Endothelial cell of umbilical vein (primary cell): ENCODE results near the gene PRPF40B. TPM values are rescaled to one million over a fixed set of nuclear protein-coding genes. Genes with fewer than 3 reads are reported as not detected.
A peak's percentile ranks its signal among the peaks of the same experiment; 100 is the strongest.

ENCODE experiments used
- BruUV-seq: library from RNA; stranded (reverse); fragments of 400-500 nt; replicated peaks from 2 replicates; lab custom pipeline; 2021; lab: Mats Ljungman, UMichigan
- CTCF ChIA-PET: fragments of 300-600, 350-600 bp; sonication (Branson Sonifier 250); formaldehyde crosslinking; loops from one replicate; lab custom pipeline; 2021; ENCODE audit warnings: antibody characterized with exemption, inconsistent platforms; lab: Charles Lee
- POLR2A ChIA-PET: fragments of 300-600, 350-600 bp; sonication (Branson Sonifier 250); formaldehyde crosslinking; loops from one replicate; lab custom pipeline; 2021; ENCODE audit warnings: antibody characterized with exemption, inconsistent platforms; lab: Charles Lee
- DNase-seq: peaks from one replicate; pipeline ENCODE4 v3.0.0-alpha.2; 2011; ENCODE audit warnings: low read depth, low spot score
- FAIRE-seq: peaks from 2 replicates; lab custom pipeline; 2011; peaks lifted over from hg19 to GRCh38; lab: Jason Lieb, UNC
- H2AFZ ChIP-seq: 2 replicates; pipeline ENCODE4 v1.6.0; 2012; ENCODE audit warnings: low read depth, low read length, control low read depth, inconsistent platforms
- H3K27ac ChIP-seq: 2 replicates; pipeline ENCODE4 v1.5.1; 2011; ENCODE audit warnings: low read depth, mild to moderate bottlenecking, control low read depth, low read length, moderate library complexity; ENCODE audit not compliant: insufficient read depth
- H3K27me3 ChIP-seq, 2 experiments: 2 replicates each; pipeline versions ENCODE4 v1.6.0 to v1.6.1; 2011; ENCODE audit warnings: low read length in 2 of 2, mixed read lengths in 1 of 2; ENCODE audit not compliant: control insufficient read depth in 2 of 2, insufficient read depth in 2 of 2
- H3K36me3 ChIP-seq, 2 experiments: 2 replicates in 1 of 2; 3 replicates in 1 of 2; pipeline ENCODE4 v1.5.1; 2011; ENCODE audit warnings: low read length in 2 of 2, mild to moderate bottlenecking in 1 of 2, moderate library complexity in 1 of 2; ENCODE audit not compliant: control insufficient read depth in 2 of 2, insufficient read depth in 2 of 2; ENCODE audit errors: extremely low read depth in 1 of 2
- H3K4me1 ChIP-seq: 3 replicates; pipeline ENCODE4 v1.5.1; 2011; ENCODE audit warnings: mild to moderate bottlenecking, low read length; ENCODE audit not compliant: control insufficient read depth, insufficient read depth; ENCODE audit errors: extremely low read depth
- H3K4me2 ChIP-seq: 2 replicates; pipeline ENCODE4 v1.6.1; 2011; ENCODE audit warnings: low read length, control low read depth, mixed read lengths; ENCODE audit not compliant: insufficient read depth
- H3K4me3 ChIP-seq, 3 experiments: fragments of 200-600 bp in 1 of 3; sonication (generic), shearing (Covaris generic) in 1 of 3; replicated peaks in 1 of 3; 2 replicates each; pipeline ENCODE4 v1.5.1; 2011 to 2016; ENCODE audit warnings: control low read depth in 3 of 3, low read length in 3 of 3, mild to moderate bottlenecking in 2 of 3, inconsistent platforms in 1 of 3, low read depth in 1 of 3, moderate library complexity in 1 of 3; ENCODE audit not compliant: insufficient read depth in 1 of 3
- H3K79me2 ChIP-seq: 2 replicates; pipeline ENCODE4 v1.6.0; 2012; ENCODE audit warnings: low read length, inconsistent platforms; ENCODE audit not compliant: control insufficient read depth, insufficient read depth
- H3K9ac ChIP-seq: replicated peaks from 2 replicates; pipeline ENCODE3; 2011; ENCODE audit warnings: low read length, control low read depth; ENCODE audit not compliant: insufficient read depth; ENCODE audit errors: extremely low read depth
- H3K9me1 ChIP-seq: replicated peaks from 3 replicates; pipeline ENCODE4 v1.6.0; 2011; ENCODE audit warnings: mild to moderate bottlenecking, low read length; ENCODE audit not compliant: control insufficient read depth, insufficient read depth; ENCODE audit errors: extremely low read depth
- H3K9me3 ChIP-seq: replicated peaks from 2 replicates; pipeline ENCODE4 v1.5.1; 2012; ENCODE audit warnings: low read length, inconsistent platforms; ENCODE audit not compliant: control insufficient read depth, insufficient read depth
- H4K20me1 ChIP-seq: replicated peaks from 2 replicates; pipeline ENCODE3; 2011; ENCODE audit warnings: mild to moderate bottlenecking, low read length; ENCODE audit not compliant: control insufficient read depth, insufficient read depth; ENCODE audit errors: extremely low read depth
- EZH2 ChIP-seq: IDR thresholded peaks from 2 replicates; pipeline ENCODE4 v1.6.1; 2012; ENCODE audit warnings: borderline replicate concordance, low read depth, mild to moderate bottlenecking, moderate library complexity, low read length, inconsistent platforms; ENCODE audit not compliant: severe bottlenecking
- GATA2 ChIP-seq: IDR thresholded peaks from 2 replicates; pipeline ENCODE4 v1.7.0; 2011; ENCODE audit warnings: low read depth, mild to moderate bottlenecking, moderate library complexity, mixed read lengths, low read length; ENCODE audit not compliant: insufficient read length, insufficient read depth
- MAX ChIP-seq: IDR thresholded peaks from 2 replicates; pipeline ENCODE4 v1.6.1; 2011; ENCODE audit not compliant: insufficient read depth, insufficient read length
- POLR2A ChIP-seq: IDR thresholded peaks from 2 replicates; pipeline ENCODE4 v1.6.1; 2012; ENCODE audit warnings: low read depth, mild to moderate bottlenecking, control low read depth, low read length
- dilution Hi-C: fragments of 300-500 bp; cut with MboI; formaldehyde crosslinking; loops from one replicate; pipeline ENCODE4 v1.15.0; 2019; ENCODE audit warnings: low sequenced_read_pairs; ENCODE audit not compliant: extremely low pct_ligation_motif_present
- intact Hi-C: fragments of 100-400 bp; cut with micrococcal nuclease; formaldehyde crosslinking; loops from one replicate; pipeline ENCODE4 v1.10.0; 2022
- polyA plus RNA-seq, 4 experiments: library from polyadenylated mRNA; depleted of rRNA in 3 of 4; stranded (reverse) in 3 of 4; unstranded in 1 of 4; fragments of >200 nt; gene quantifications; 2 replicates each; pipeline versions ENCODE4 v1.2.1 to v1.2.3, GENCODE V29; 2011 to 2012; ENCODE audit warnings: missing spikeins in 1 of 4
- total RNA-seq: library from RNA; stranded (reverse); gene quantifications from 2 replicates; pipeline ENCODE4 v1.2.3, GENCODE V29; 2021
- TF ChIP-seq, protein P1 (sequence below), 2 donors: IDR thresholded peaks; 1 replicate in 1 of 2; 2 replicates in 1 of 2; pipeline ENCODE4 v1.5.1; 2011; ENCODE audit warnings: low read length in 2 of 2, mild to moderate bottlenecking in 2 of 2, moderate library complexity in 2 of 2, control low read depth in 1 of 2, inconsistent platforms in 1 of 2, low read depth in 1 of 2; ENCODE audit not compliant: insufficient read depth in 1 of 2; ENCODE audit errors: extremely low read depth in 1 of 2

PRPF40B gene
- total and polyA plus RNA-seq, 2 donors (not counting 3 experiments of a cell fraction or from before 2014, with no cell fraction given) = 5.4 to 9.9 TPM

GRCh38 chr12:49615725-49616124 lies 7.6 kb upstream of the PRPF40B start:
- Histone ChIP-seq H3K4me3 (no peak overlapping the region), H4K20me1 (no peaks in the 10 kb centered on the region), H3K79me2 (no peaks in the 10 kb centered on the region), H3K4me1 (no peaks in the 10 kb centered on the region), H3K9ac (no peak overlapping the region), H3K4me2 (no peak overlapping the region), H3K27ac (no peak overlapping the region), H2AFZ (no peak overlapping the region), H3K9me1 (no peaks in the 10 kb centered on the region), H3K9me3 (no peaks in the 10 kb centered on the region), H3K27me3 (peaks cover 6 to 21% of the 10 kb centered on the region in 2 experiments), H3K36me3 (no peaks in the 10 kb centered on the region)
- ChIA-PET POLR2A (no interaction called here), CTCF (interaction anchor here (1.1 kb wide), 1 partner anchor 8 kb away, joined by 4 read pairs; the partner anchor contains the start of gene PRPF40B)
- no peak for FAIRE-seq
- intact Hi-C loops (no loop called here), dilution Hi-C loops (no loop called here)
- DNase-seq = no peak
- BruUV-seq = no TSS peak
- TF ChIP-seq EZH2 (no peak), MAX (no peak), POLR2A (no peak), GATA2 (peak; percentile 84)
- TF ChIP-seq, protein P1, sequence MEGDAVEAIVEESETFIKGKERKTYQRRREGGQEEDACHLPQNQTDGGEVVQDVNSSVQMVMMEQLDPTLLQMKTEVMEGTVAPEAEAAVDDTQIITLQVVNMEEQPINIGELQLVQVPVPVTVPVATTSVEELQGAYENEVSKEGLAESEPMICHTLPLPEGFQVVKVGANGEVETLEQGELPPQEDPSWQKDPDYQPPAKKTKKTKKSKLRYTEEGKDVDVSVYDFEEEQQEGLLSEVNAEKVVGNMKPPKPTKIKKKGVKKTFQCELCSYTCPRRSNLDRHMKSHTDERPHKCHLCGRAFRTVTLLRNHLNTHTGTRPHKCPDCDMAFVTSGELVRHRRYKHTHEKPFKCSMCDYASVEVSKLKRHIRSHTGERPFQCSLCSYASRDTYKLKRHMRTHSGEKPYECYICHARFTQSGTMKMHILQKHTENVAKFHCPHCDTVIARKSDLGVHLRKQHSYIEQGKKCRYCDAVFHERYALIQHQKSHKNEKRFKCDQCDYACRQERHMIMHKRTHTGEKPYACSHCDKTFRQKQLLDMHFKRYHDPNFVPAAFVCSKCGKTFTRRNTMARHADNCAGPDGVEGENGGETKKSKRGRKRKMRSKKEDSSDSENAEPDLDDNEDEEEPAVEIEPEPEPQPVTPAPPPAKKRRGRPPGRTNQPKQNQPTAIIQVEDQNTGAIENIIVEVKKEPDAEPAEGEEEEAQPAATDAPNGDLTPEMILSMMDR (IDR thresholded peaks at IDR 0.05; ENCODE audit: extremely low read depth in 1 of 2, insufficient read depth in 1 of 2, low read depth in 1 of 2, low read length in 2 of 2) = no peak
